H9 (cell line): Measurements from ENCODE around the gene CELF1. TPM values are rescaled to one million over a fixed set of nuclear protein-coding genes. Genes with fewer than 3 reads are reported as not detected.
A peak's percentile ranks its signal among the peaks of the same experiment; 100 is the strongest.

Experiments used
- DNase-seq: peaks from one replicate; pipeline ENCODE4 v3.0.0-alpha.2; 2017
- H2AFZ ChIP-seq: one replicate; pipeline ENCODE4 v1.6.1; 2013; ENCODE audit warnings: mild to moderate bottlenecking, low read length, control low read depth, moderate library complexity
- H2AK5ac ChIP-seq: 2 replicates; pipeline ENCODE4 v1.6.1; 2013; ENCODE audit warnings: low read length, control low read depth, mixed read lengths; ENCODE audit not compliant: insufficient read length
- H2BK120ac ChIP-seq: one replicate; pipeline ENCODE4 v1.6.1; 2013; ENCODE audit warnings: low read depth, mild to moderate bottlenecking, low read length, control low read depth, inconsistent platforms; ENCODE audit not compliant: poor library complexity, severe bottlenecking
- H2BK12ac ChIP-seq: 2 replicates; pipeline ENCODE4 v1.6.1; 2013; ENCODE audit warnings: low read length, control low read depth, mixed read lengths, low read depth; ENCODE audit not compliant: insufficient read length
- H2BK15ac ChIP-seq: 2 replicates; pipeline ENCODE4 v1.6.1; 2013; ENCODE audit warnings: low read depth, low read length, control low read depth
- H2BK20ac ChIP-seq: one replicate; pipeline ENCODE4 v1.6.1; 2013; ENCODE audit warnings: low read depth, mild to moderate bottlenecking, low read length, control low read depth, inconsistent platforms; ENCODE audit not compliant: poor library complexity, severe bottlenecking
- H2BK5ac ChIP-seq: 2 replicates; pipeline ENCODE4 v1.6.1; 2013; ENCODE audit warnings: low read length, control low read depth, mixed read lengths; ENCODE audit not compliant: insufficient read length
- H3K14ac ChIP-seq: 2 replicates; pipeline ENCODE4 v1.6.1; 2013; ENCODE audit warnings: low read length, control low read depth; ENCODE audit not compliant: insufficient read depth
- H3K18ac ChIP-seq: 2 replicates; pipeline ENCODE4 v1.6.1; 2013; ENCODE audit warnings: low read depth, mild to moderate bottlenecking, mixed read lengths, low read length, control low read depth; ENCODE audit not compliant: insufficient read length
- H3K23ac ChIP-seq: 2 replicates; pipeline ENCODE4 v1.6.1; 2013; ENCODE audit warnings: low read length, control low read depth, mixed read lengths, low read depth; ENCODE audit not compliant: insufficient read length
- H3K23me2 ChIP-seq: 2 replicates; pipeline ENCODE4 v1.6.1; 2013; ENCODE audit warnings: low read depth, mild to moderate bottlenecking, mixed read lengths, low read length, control low read depth; ENCODE audit not compliant: insufficient read length, poor library complexity, severe bottlenecking
- H3K27ac ChIP-seq: 2 replicates; pipeline ENCODE4 v1.5.1; 2013; ENCODE audit warnings: low read length, control low read depth, mixed read lengths, low read depth; ENCODE audit not compliant: insufficient read length
- H3K27me3 ChIP-seq: 2 replicates; pipeline ENCODE4 v1.6.1; 2013; ENCODE audit warnings: low read length, control low read depth, inconsistent platforms; ENCODE audit not compliant: insufficient read depth
- H3K4ac ChIP-seq: 2 replicates; pipeline ENCODE4 v1.6.1; 2013; ENCODE audit warnings: low read depth, mild to moderate bottlenecking, control low read depth, inconsistent platforms, low read length, moderate library complexity
- H3K4me1 ChIP-seq: 2 replicates; pipeline ENCODE4 v1.6.1; 2013; ENCODE audit warnings: low read length, control low read depth, inconsistent platforms; ENCODE audit not compliant: insufficient read depth
- H3K4me2 ChIP-seq: 2 replicates; pipeline ENCODE4 v1.6.1; 2013; ENCODE audit warnings: low read length, control low read depth, mixed read lengths; ENCODE audit not compliant: insufficient read length, insufficient read depth
- H3K56ac ChIP-seq: 2 replicates; pipeline ENCODE4 v1.6.1; 2013; ENCODE audit warnings: low read depth, mild to moderate bottlenecking, mixed read lengths, low read length, control low read depth; ENCODE audit not compliant: insufficient read length
- H3K79me1 ChIP-seq: 2 replicates; pipeline ENCODE4 v1.6.1; 2013; ENCODE audit warnings: low read depth, mild to moderate bottlenecking, moderate library complexity, low read length, control low read depth, inconsistent platforms; ENCODE audit not compliant: insufficient read depth, poor library complexity, severe bottlenecking
- H3K79me2 ChIP-seq: 2 replicates; pipeline ENCODE4 v1.6.1; 2013; ENCODE audit warnings: low read length, control low read depth, inconsistent platforms; ENCODE audit not compliant: insufficient read depth
- H3K9ac ChIP-seq: 2 replicates; pipeline ENCODE4 v1.6.1; 2013; ENCODE audit warnings: low read length, control low read depth, mixed read lengths; ENCODE audit not compliant: insufficient read length; ENCODE audit errors: extremely low read depth
- H3K9me3 ChIP-seq: one replicate; pipeline ENCODE4 v1.6.1; 2013; ENCODE audit warnings: low read depth, low read length, inconsistent platforms; ENCODE audit not compliant: control insufficient read depth
- H3T11ph ChIP-seq: one replicate; pipeline ENCODE4 v1.6.1; 2013; ENCODE audit warnings: mild to moderate bottlenecking, low read length, control low read depth, inconsistent platforms
- H4K20me1 ChIP-seq: one replicate; pipeline ENCODE4 v1.6.1; 2013; ENCODE audit not compliant: control insufficient read depth, insufficient read length, insufficient read depth
- H4K5ac ChIP-seq: 2 replicates; pipeline ENCODE4 v1.6.1; 2013; ENCODE audit warnings: low read depth, mild to moderate bottlenecking, mixed read lengths, low read length, control low read depth; ENCODE audit not compliant: insufficient read length
- H4K8ac ChIP-seq: replicated peaks from 2 replicates; pipeline ENCODE4 v1.6.1; 2013; ENCODE audit warnings: low read length, control low read depth, mixed read lengths, low read depth; ENCODE audit not compliant: insufficient read length
- H4K91ac ChIP-seq: 2 replicates; pipeline ENCODE4 v1.6.1; 2013; ENCODE audit warnings: low read depth, mild to moderate bottlenecking, moderate library complexity, mixed read lengths, low read length, control low read depth; ENCODE audit not compliant: insufficient read length
- H3K27ac Mint-ChIP-seq, 3 experiments: 2 replicates in 2 of 3; 3 replicates in 1 of 3; pipeline ENCODE4 v1.8.0; 2020 to 2021; ENCODE audit warnings: mixed read lengths in 3 of 3, mild to moderate bottlenecking in 1 of 3, moderate library complexity in 1 of 3
- H3K27me3 Mint-ChIP-seq: 2 replicates; pipeline ENCODE4 v1.8.0; 2021; ENCODE audit warnings: low read depth, mild to moderate bottlenecking, moderate library complexity, mixed read lengths
- H3K36me3 Mint-ChIP-seq, 3 experiments: 2 replicates in 2 of 3; 3 replicates in 1 of 3; pipeline ENCODE4 v1.8.0; 2020 to 2021; ENCODE audit warnings: low read depth in 3 of 3, mixed read lengths in 3 of 3; ENCODE audit not compliant: insufficient read depth in 1 of 3
- H3K4me1 Mint-ChIP-seq, 2 experiments: 2 replicates each; pipeline ENCODE4 v1.8.0; 2020; ENCODE audit warnings: mixed read lengths in 2 of 2
- H3K4me3 Mint-ChIP-seq, 2 experiments: 2 replicates in 1 of 2; 3 replicates in 1 of 2; pipeline ENCODE4 v1.8.0; 2020 to 2021; ENCODE audit warnings: mild to moderate bottlenecking in 2 of 2, mixed read lengths in 2 of 2, moderate library complexity in 1 of 2
- H3K9me3 Mint-ChIP-seq, 2 experiments: 2 replicates in 1 of 2; 3 replicates in 1 of 2; pipeline ENCODE4 v1.8.0; 2020; ENCODE audit warnings: mild to moderate bottlenecking in 2 of 2, mixed read lengths in 2 of 2, moderate library complexity in 1 of 2
- CTCF ChIP-seq: fragments of 200-600 bp; sonication (generic); conservative IDR thresholded peaks from 3 replicates; pipeline ENCODE4 v1.8.0; 2021; ENCODE audit warnings: antibody characterized with exemption, mild to moderate bottlenecking
- WGBS: extraction: QIAGEN DNeasy Blood & Tissue Kit; methylation state at CpG from one replicate; pipeline ENCODE4 v1.1.7; 2013; ENCODE audit warnings: missing lambda C conversion rate, low lambda C conversion rate, mixed read lengths; ENCODE audit not compliant: insufficient read length; ENCODE audit errors: extremely low coverage; 5-methylcytosine and 5-hydroxymethylcytosine counted together
- total RNA-seq: library from RNA; stranded (reverse); gene quantifications from 2 replicates; pipeline ENCODE4 v1.2.1, GENCODE V29; 2021

Gene CELF1
- total RNA-seq, 1 experiment from 2014 or later: 211 TPM

- WGBS: no CpG with 5 or more reads among the region's 6 CpGs
- Histone ChIP-seq H2AFZ (no peak overlapping the region), H3K79me2 (no peaks in the 10 kb centered on the region), H3K9ac (no peak overlapping the region), H3K27ac (no peak overlapping the region), H2BK15ac (no peak overlapping the region), H2BK5ac (no peak overlapping the region), H4K91ac (no peak overlapping the region), H4K20me1 (no peaks in the 10 kb centered on the region), H3K23me2 (no peaks in the 10 kb centered on the region), H3K4me2 (no peak overlapping the region), H2BK20ac (no peak overlapping the region), H3K14ac (no peak overlapping the region), H3K4me1 (no peaks in the 10 kb centered on the region), H3K79me1 (peaks cover 9% of the 10 kb centered on the region), H3K27me3 (no peaks in the 10 kb centered on the region), H3T11ph (no peak overlapping the region), H2AK5ac (no peak overlapping the region), H2BK120ac (no peak overlapping the region), H3K56ac (no peak overlapping the region), H3K23ac (no peak overlapping the region), H4K8ac (no peak overlapping the region), H3K4ac (no peak overlapping the region), H4K5ac (no peak overlapping the region), H3K9me3 (no peaks in the 10 kb centered on the region), H3K18ac (no peak overlapping the region), H2BK12ac (no peak overlapping the region)
- peak overlapping the region in 1 of 3 experiments; percentile 50; a peak in 3 of 7 replicates for H3K27ac Mint-ChIP-seq
- H3K36me3 Mint-ChIP-seq: peaks cover 26 to 57% (median 45%) of the 10 kb centered on the region in 3 experiments; a peak in 6 of 7 replicates
- no peak for TF ChIP-seq CTCF
- no peak for DNase-seq
- no peaks in the 10 kb centered on the region for H3K4me1 Mint-ChIP-seq
- H3K9me3 Mint-ChIP-seq: no peaks in the 10 kb centered on the region
- H3K4me3 Mint-ChIP-seq: no peak overlapping the region
- H3K27me3 Mint-ChIP-seq: no peaks in the 10 kb centered on the region
Observed at GRCh38 chr11:47488674-47489394, 64.1 kb downstream of the CELF1 start.
